Activated CD8-positive, alpha-beta memory T cell treated with anti-CD3 and anti-CD28 coated beads, Interleukin-2, amount 50 U/mL, for 48 hours (primary cell): ENCODE data around the gene CREB3L2.
"Not testable (repeated sequence)": the region's sequence is repeated elsewhere in the genome, so short reads cannot be mapped to it uniquely, and the experiment has no call there.

Experiments
- DNase-seq: peaks from one replicate; pipeline ENCODE4 v3.0.0-alpha.2; 2020

Gene CREB3L2

GRCh38 chr7:137862358-137862757, 139.5 kb downstream of the CREB3L2 start:
- no peak for DNase-seq

DNA sequence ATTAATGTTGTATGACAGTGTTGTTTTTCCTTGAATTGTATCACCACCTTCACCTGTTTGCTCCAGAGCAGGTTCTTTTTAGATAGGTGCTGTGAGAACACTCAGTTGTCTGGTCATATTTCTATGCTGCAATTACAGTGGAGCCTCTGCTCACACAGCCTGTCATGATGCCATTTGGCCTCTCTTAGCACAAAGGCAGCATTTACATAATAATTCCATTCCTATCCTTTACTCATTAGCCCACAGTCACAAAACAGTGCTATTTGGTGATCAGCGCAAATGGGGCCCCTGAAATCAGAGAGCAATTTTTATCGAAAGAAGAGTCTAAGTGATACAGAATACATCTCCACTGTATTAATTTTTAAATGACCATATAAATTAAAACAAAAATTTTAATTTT, 141.3 kb downstream of the CREB3L2 start:
- no peak for DNase-seq

DNA sequence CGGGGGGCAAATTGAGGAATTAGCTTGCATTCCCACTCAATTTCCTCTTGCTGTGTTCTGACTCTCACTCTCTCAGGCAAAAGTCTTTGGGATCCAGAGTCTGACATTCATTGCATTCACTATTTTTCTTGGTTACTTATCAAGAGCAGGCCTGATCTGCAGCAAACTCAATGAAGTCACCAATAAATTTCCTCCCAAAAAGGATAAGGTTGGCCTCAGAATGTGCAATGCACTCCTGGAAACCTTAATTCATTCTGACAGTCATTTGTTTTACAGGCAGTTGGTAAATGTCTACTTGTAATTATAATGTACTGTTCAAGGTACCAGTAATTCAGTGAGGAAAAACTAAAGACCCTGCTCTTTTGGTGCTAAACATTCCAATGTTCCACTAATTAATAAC, 148.8 kb downstream of the CREB3L2 start:
- no peak for DNase-seq

DNA sequence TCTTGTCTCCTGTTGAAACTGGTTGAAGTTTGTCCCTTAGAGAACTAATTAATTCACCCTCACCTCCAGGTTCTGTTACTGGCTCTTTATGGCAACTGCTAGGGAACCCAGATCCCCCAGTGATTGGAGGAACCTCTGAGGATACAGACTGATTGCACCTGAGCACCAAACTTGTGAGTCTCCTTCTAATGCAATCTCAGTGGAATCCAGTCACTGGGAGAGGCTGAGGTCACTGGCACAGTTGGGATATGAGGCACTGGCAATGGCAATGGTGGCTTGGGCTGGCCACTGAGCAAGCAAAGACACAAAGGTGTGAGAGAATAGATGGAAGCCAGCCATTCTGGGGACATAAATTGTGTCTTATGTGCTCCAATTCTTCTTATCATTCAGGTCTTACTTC, 149.8 kb downstream of the CREB3L2 start:
- DNase-seq, result no peak

- DNase-seq, result no peak
Measured at GRCh38 chr7:137850972-137851945, 150.6 kb downstream of the CREB3L2 start.

DNA sequence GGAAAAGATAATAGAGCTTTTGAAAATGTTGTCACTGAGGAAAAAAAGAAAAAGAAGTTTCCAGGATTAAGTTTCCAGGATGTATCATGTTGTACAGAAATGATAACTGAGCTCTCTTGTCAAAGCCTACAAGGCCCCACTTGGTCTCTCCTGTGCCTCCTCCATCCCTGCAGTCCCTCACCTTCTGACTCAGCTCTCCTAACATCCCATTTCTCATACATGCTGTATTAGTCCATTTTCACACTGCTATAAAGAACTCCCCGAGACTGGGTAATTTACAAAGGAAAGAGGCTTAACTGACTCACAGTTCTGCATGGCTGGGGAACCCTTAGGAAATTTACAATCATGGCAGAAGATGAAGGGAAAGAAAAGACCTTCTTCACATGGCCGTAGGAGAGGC, 151.3 kb downstream of the CREB3L2 start:
- DNase-seq, result no peak

GRCh38 chr7:137848095-137848494, 153.8 kb downstream of the CREB3L2 start:
- DNase-seq, result no peak

DNA sequence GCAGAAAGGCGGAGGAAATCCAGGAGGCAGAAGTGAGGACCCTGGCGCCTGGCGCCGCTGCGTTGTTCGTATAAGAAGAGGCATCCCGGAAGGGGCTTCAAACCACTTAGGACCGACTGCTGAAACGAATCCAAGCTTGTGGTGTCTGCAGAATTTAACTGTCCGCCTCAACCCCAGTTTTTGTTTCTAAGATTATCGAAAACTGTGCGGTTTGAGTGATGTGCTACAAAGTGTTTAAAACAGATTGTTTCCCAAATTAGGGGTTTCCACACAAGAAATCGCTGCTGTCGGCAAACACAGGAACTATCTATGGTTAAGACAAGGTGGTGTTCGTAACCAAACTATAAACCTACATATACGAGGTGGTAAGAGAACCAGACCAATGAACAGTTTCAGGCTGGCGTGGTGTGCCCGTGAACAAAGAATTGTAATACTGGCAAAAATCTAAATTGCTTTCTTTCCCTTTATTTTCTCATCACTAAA, 154.3 kb downstream of the CREB3L2 start:
- DNase-seq, result no peak

DNA sequence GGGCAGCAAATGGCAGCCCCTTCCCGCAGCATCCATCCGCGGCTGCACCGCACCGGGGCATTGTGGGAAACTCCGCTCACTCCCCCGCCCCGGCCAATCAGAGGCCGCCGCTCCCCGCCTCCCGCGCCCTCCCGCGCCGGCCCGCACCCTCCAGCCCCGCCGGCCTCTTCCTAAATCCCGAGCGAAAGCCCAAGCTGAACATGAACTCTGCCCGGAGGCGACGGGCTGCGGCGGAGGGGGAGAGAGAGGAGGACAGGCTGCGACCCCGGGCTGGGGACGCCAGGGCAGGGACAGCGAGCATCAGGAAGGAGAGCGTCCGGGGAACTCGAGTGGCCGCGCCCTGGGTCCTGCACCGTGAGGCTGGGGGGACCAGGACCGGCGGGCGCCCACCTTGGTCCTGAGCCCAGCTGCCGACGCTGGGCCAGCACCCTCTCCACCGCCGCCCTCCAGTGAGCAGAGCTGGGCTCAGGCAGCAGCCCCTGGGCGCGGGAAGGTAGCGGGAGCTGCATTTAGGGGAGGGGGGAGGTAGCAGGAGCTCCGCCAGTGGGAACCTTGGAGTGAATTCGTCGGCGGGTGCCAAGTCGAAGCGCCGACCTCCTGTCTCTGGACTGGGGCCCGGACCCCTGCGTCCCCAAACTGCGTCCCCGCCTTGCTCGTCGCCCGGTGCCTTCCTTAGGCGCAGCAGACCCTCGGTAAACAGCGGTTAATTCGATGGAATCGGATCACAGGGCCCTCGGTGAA, 154.9 kb downstream of the CREB3L2 start, which contains the start of gene DGKI:
Gene DGKI, minus strand, starts transcription at position 148 of the 741 bp plus-strand sequence.
- DNase-seq, result peak; percentile 57

GRCh38 chr7:137846549-137846826, 155.4 kb downstream of the CREB3L2 start:
- no peak for DNase-seq

DNA sequence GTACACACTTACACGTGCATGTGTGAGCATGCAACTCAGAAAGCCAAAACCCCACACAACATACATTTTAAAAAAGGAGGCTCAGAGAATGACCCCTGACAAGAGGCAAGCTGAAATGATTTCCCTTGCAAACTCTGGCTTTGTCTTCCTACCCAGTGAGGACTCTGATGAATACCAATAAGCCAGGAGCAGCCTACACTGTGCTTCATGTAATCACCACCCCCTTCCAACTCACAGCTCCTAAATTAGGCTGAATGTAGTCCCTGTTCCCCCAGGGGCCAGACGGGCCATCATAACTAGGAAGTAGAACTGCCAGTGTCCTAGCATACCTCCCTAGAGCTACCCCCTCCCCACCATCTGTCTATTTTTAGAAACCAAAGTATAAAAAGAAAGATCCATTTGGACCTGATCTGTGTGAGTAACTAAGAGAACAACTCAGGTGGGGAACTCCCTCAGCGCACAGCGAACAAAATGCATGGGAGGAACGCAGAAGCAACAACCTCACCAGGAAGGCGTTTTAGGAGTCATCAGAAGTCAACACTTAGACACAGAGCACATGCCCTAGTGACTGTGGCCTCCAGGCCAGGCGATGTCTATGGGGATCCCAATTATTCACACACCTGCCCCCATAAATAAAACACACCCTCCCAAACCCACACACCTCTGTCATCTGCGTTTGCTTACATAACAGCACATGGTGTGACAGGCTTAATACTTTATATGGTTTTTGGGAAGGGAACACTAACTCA, 157.0 kb downstream of the CREB3L2 start:
- no peak for DNase-seq

- DNase-seq, result no peak
Measured at GRCh38 chr7:137839903-137840779, 161.7 kb downstream of the CREB3L2 start.

- DNase-seq, result no peak
Measured at GRCh38 chr7:137838706-137839315, 163.1 kb downstream of the CREB3L2 start.

GRCh38 chr7:137836541-137836940, 165.3 kb downstream of the CREB3L2 start:
- DNase-seq, result no peak

- no peak for DNase-seq
Measured at GRCh38 chr7:137836113-137836509, 165.8 kb downstream of the CREB3L2 start.

GRCh38 chr7:137835486-137836112, 166.3 kb downstream of the CREB3L2 start:
- DNase-seq, result no peak

DNA sequence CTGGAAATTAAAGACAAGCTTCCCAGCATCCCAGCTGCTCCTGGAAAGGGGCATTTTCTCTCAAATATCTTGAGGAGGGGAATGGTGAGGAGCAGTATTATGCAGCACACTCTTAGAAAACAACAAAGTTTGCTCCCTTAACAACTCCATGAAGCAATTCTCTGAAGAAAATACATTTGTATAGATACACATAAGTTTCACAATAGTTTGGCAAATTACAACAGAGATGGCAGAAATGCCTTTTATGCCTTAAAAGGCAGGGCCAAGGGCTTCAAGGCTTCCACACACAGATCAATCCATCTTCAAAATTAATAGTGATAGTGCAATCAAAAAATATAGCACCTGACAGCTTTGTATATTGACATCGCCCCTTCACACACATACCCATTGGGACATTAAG, 167.3 kb downstream of the CREB3L2 start:
- DNase-seq, result no peak

GRCh38 chr7:137832990-137833389, 168.9 kb downstream of the CREB3L2 start:
- not testable (repeated sequence) for DNase-seq

DNA sequence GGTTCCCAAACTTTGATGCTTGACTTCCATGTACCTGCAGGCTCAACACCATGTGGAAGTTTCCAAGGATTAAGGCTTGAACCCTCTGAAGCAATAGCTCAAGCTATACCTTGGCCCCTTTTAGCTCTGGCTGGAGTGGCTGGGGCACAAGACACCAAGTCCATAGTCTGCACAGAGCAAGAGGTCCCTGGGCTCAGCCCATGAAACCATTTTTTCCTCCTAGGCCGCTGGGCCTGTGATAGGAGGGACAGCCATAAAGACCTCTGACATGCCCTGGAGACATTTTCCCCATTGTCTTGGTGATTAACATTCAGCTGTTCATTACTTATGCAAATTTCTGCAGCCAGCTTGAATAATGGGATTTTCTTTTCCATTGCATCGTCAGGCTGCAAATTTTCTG, 169.5 kb downstream of the CREB3L2 start:
- no peak for DNase-seq

DNA sequence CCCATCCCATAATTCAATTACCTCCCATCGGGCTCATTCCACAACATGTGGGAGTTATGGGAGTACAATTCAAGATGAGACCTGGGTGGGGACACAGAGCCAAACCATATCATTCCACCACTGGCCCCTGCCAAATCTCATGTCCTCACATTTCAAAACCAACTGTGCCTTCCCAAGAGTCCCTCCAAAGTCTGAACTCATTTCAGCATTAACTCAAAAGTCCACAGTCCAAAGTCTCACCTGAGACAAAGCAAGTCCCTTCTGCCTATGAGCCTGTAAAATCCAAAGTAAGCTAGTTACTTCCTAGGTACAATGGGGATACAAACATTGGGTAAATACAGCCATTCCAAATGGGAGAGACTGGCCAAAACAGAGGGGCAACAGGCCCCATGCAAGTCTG, 170.3 kb downstream of the CREB3L2 start:
- not testable (repeated sequence) for DNase-seq

DNA sequence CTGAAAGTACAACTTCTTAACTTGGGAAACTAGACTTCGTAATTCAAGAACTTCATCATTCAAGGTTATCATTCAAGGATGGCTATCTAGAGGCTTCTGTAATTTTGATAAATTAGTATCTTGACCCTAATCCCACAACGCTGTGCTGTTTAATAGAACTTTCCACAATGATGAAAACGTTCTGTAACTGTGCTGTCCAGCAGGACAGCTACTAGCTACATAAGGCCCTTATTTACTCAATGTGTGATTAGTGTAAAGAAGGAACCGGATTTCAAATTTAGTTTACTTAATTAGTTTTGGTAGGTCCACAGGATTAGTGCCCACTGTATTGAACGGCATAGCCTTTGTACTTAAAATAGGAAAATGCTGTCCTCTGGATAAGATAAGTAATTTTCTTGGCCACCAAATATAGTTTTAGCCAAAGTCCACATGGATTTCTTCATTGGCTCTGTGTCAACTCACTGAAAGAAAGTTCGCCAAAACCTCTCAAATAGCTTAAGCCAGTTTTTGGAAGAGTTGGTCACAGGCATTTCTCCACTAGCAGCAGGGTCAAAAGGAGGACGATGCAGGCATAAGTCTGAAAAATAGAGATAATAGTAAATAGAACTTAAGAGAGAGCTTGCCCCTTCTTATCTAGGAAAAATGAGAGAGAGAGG, 172.4 kb downstream of the CREB3L2 start:
- no peak for DNase-seq
